Measurements from ENCODE around the gene VIPR2. TPM values are rescaled to one million over a fixed set of nuclear protein-coding genes. Genes with fewer than 3 reads are reported as not detected.

VIPR2 gene
- total and polyA plus RNA-seq, 2 donors from 2014 or later: 0.91 to 1.3 TPM

- DNase-seq (no peak), FAIRE-seq (no peak)
- Histone ChIP-seq H3K36me3 (ENCODE audit: control insufficient read depth in 2 of 3, insufficient read depth in 3 of 3, low read length in 3 of 3) (no peaks in the 10 kb centered on the region), H3K9me3 (ENCODE audit: control insufficient read depth in 2 of 3, insufficient read depth in 1 of 3, low read length in 3 of 3) (no peaks in the 10 kb centered on the region), H3K27ac (ENCODE audit: low read depth in 2 of 2, low read length in 2 of 2) (no peak overlapping the region), H3K27me3 (ENCODE audit: control insufficient read depth, insufficient read depth, low read length) (no peaks in the 10 kb centered on the region), H3K4me3 (ENCODE audit: low read length in 3 of 3) (no peak overlapping the region), H3K9ac (ENCODE audit: low read length in 3 of 3) (no peak overlapping the region), H3K4me1 (ENCODE audit: control insufficient read depth in 2 of 3, insufficient read depth in 2 of 3, low read depth in 1 of 3, low read length in 3 of 3) (no peaks in the 10 kb centered on the region)
- no peak for TF ChIP-seq CTCF (IDR thresholded peaks at IDR 0.05; ENCODE audit: borderline replicate concordance, extremely low read depth, insufficient read depth)
- intact Hi-C loops (cut with DNase I): no loop called here
These were observed 83.5 kb downstream of the VIPR2 start for GRCh38 chr7:159061209-159061608.

- Histone ChIP-seq H3K27ac (ENCODE audit: low read depth in 2 of 2, low read length in 2 of 2) (no peak overlapping the region), H3K4me1 (ENCODE audit: control insufficient read depth in 2 of 3, insufficient read depth in 2 of 3, low read depth in 1 of 3, low read length in 3 of 3) (no peaks in the 10 kb centered on the region), H3K9me3 (ENCODE audit: control insufficient read depth in 2 of 3, insufficient read depth in 1 of 3, low read length in 3 of 3) (no peaks in the 10 kb centered on the region), H3K9ac (ENCODE audit: low read length in 3 of 3) (no peak overlapping the region), H3K36me3 (ENCODE audit: control insufficient read depth in 2 of 3, insufficient read depth in 3 of 3, low read length in 3 of 3) (no peaks in the 10 kb centered on the region), H3K27me3 (ENCODE audit: control insufficient read depth, insufficient read depth, low read length) (no peaks in the 10 kb centered on the region), H3K4me3 (ENCODE audit: low read length in 3 of 3) (no peak overlapping the region)
- intact Hi-C loops (cut with DNase I): no loop called here
- TF ChIP-seq CTCF (IDR thresholded peaks at IDR 0.05; ENCODE audit: borderline replicate concordance, extremely low read depth, insufficient read depth): no peak
- FAIRE-seq (no peak), DNase-seq (no peak)
These were observed 84.2 kb downstream of the VIPR2 start for GRCh38 chr7:159060440-159060839.

GRCh38 chr7:159059629-159060028 is 85.0 kb downstream of the VIPR2 start:
- H3K36me3 ChIP-seq (ENCODE audit: control insufficient read depth in 2 of 3, insufficient read depth in 3 of 3, low read length in 3 of 3): no peaks in the 10 kb centered on the region
- H3K27ac ChIP-seq (ENCODE audit: low read depth in 2 of 2, low read length in 2 of 2): no peak overlapping the region
- FAIRE-seq (no peak), DNase-seq (no peak)
- no peaks in the 10 kb centered on the region for H3K4me1 ChIP-seq (ENCODE audit: control insufficient read depth in 2 of 3, insufficient read depth in 2 of 3, low read depth in 1 of 3, low read length in 3 of 3)
- no peak for TF ChIP-seq CTCF (IDR thresholded peaks at IDR 0.05; ENCODE audit: borderline replicate concordance, extremely low read depth, insufficient read depth)
- H3K9me3 ChIP-seq (ENCODE audit: control insufficient read depth in 2 of 3, insufficient read depth in 1 of 3, low read length in 3 of 3): no peaks in the 10 kb centered on the region
- intact Hi-C loops (cut with DNase I): no loop called here
- H3K9ac ChIP-seq (ENCODE audit: low read length in 3 of 3): no peak overlapping the region
- H3K4me3 ChIP-seq (ENCODE audit: low read length in 3 of 3): no peak overlapping the region
- no peaks in the 10 kb centered on the region for H3K27me3 ChIP-seq (ENCODE audit: control insufficient read depth, insufficient read depth, low read length)

GRCh38 chr7:159057647-159058046 is 87.0 kb downstream of the VIPR2 start:
- no peaks in the 10 kb centered on the region for H3K9me3 ChIP-seq (ENCODE audit: control insufficient read depth in 2 of 3, insufficient read depth in 1 of 3, low read length in 3 of 3)
- intact Hi-C loops (cut with DNase I): no loop called here
- H3K4me1 ChIP-seq (ENCODE audit: control insufficient read depth in 2 of 3, insufficient read depth in 2 of 3, low read depth in 1 of 3, low read length in 3 of 3): no peaks in the 10 kb centered on the region
- DNase-seq (no peak), FAIRE-seq (no peak)
- H3K4me3 ChIP-seq (ENCODE audit: low read length in 3 of 3): no peak overlapping the region
- H3K27ac ChIP-seq (ENCODE audit: low read depth in 2 of 2, low read length in 2 of 2): no peak overlapping the region
- no peak overlapping the region for H3K9ac ChIP-seq (ENCODE audit: low read length in 3 of 3)
- H3K36me3 ChIP-seq (ENCODE audit: control insufficient read depth in 2 of 3, insufficient read depth in 3 of 3, low read length in 3 of 3): no peaks in the 10 kb centered on the region
- no peak for TF ChIP-seq CTCF (IDR thresholded peaks at IDR 0.05; ENCODE audit: borderline replicate concordance, extremely low read depth, insufficient read depth)
- H3K27me3 ChIP-seq (ENCODE audit: control insufficient read depth, insufficient read depth, low read length): no peaks in the 10 kb centered on the region

Data from kidney (tissue), 14 donors.